ENCODE data around the gene ABCA5. TPM values are rescaled to one million over a fixed set of nuclear protein-coding genes. Genes with fewer than 3 reads are reported as not detected.

ABCA5 gene
- total and polyA plus RNA-seq, 2 donors (not counting 3 experiments of a cell fraction or from before 2014, with no cell fraction given), result 9.3 to 23.2 TPM

DNA sequence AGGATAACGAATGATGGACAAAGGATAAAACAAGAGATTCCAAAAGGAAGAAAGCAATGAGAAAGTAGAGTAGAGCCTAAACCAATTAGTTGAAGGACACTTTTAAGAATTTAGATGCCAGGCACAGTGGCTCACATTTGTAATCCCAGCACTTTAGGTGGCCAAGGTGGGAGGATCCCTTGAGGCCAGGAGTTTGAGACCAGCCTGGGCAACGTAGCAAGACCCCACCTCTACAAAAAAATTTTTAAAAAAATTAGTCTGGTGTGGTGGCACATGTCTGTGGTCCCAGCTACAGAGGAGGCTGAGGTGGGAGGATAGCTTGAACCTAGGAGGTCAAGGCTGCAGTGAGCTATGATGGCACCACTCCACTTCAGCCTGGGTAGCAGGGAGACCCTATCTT lies 118.3 kb downstream of the ABCA5 start:
- Histone ChIP-seq H3K9me3 (replicated peaks; ENCODE audit: control insufficient read depth, insufficient read depth, low read length) (no peaks in the 10 kb centered on the region), H3K36me3 (ENCODE audit: control insufficient read depth in 2 of 2, extremely low read depth in 1 of 2, insufficient read depth in 2 of 2, low read length in 2 of 2) (no peaks in the 10 kb centered on the region), H3K9ac (replicated peaks; ENCODE audit: extremely low read depth, insufficient read depth, low read length) (no peak overlapping the region), H3K27ac (ENCODE audit: insufficient read depth, low read depth, low read length) (no peak overlapping the region), H3K27me3 (ENCODE audit: control insufficient read depth in 2 of 2, insufficient read depth in 2 of 2, low read length in 2 of 2) (no peaks in the 10 kb centered on the region), H3K9me1 (replicated peaks; ENCODE audit: control insufficient read depth, extremely low read depth, insufficient read depth, low read length) (no peaks in the 10 kb centered on the region), H4K20me1 (replicated peaks; ENCODE audit: control insufficient read depth, extremely low read depth, insufficient read depth, low read length) (no peaks in the 10 kb centered on the region), H3K79me2 (ENCODE audit: control insufficient read depth, insufficient read depth, low read length) (no peaks in the 10 kb centered on the region), H3K4me2 (ENCODE audit: insufficient read depth, low read length) (no peak overlapping the region), H2AFZ (ENCODE audit: low read depth, low read length) (no peak overlapping the region), H3K4me3 (replicated peaks in 1 of 3; ENCODE audit: insufficient read depth in 1 of 3, low read depth in 1 of 3, low read length in 3 of 3) (no peak overlapping the region), H3K4me1 (ENCODE audit: control insufficient read depth, extremely low read depth, insufficient read depth, low read length) (no peaks in the 10 kb centered on the region)
- no TSS peak for BruUV-seq (replicated peaks)
- DNase-seq (ENCODE audit: low read depth, low spot score), result no peak
- POLR2A ChIA-PET, result no interaction called here
- TF ChIP-seq, protein P1, sequence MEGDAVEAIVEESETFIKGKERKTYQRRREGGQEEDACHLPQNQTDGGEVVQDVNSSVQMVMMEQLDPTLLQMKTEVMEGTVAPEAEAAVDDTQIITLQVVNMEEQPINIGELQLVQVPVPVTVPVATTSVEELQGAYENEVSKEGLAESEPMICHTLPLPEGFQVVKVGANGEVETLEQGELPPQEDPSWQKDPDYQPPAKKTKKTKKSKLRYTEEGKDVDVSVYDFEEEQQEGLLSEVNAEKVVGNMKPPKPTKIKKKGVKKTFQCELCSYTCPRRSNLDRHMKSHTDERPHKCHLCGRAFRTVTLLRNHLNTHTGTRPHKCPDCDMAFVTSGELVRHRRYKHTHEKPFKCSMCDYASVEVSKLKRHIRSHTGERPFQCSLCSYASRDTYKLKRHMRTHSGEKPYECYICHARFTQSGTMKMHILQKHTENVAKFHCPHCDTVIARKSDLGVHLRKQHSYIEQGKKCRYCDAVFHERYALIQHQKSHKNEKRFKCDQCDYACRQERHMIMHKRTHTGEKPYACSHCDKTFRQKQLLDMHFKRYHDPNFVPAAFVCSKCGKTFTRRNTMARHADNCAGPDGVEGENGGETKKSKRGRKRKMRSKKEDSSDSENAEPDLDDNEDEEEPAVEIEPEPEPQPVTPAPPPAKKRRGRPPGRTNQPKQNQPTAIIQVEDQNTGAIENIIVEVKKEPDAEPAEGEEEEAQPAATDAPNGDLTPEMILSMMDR (IDR thresholded peaks at IDR 0.05; ENCODE audit: extremely low read depth in 1 of 2, insufficient read depth in 1 of 2, low read depth in 1 of 2, low read length in 2 of 2), result no peak
- TF ChIP-seq POLR2AphosphoS5 (IDR thresholded peaks at IDR 0.05; ENCODE audit: insufficient read depth, low read depth, low read length) (no peak), FOS (IDR thresholded peaks at IDR 0.05; ENCODE audit: borderline replicate concordance, insufficient read depth, low read length) (no peak), GATA2 (IDR thresholded peaks at IDR 0.05; ENCODE audit: insufficient read depth, insufficient read length, low read depth, low read length) (no peak), MYC (IDR thresholded peaks at IDR 0.05; ENCODE audit: low read depth, low read length) (no peak), JUN (IDR thresholded peaks at IDR 0.05; ENCODE audit: borderline replicate concordance, insufficient read depth, insufficient read length, low read depth) (no peak), POLR2A (IDR thresholded peaks at IDR 0.05; ENCODE audit: low read depth, low read length) (no peak)
- TF ChIP-seq, protein P2, sequence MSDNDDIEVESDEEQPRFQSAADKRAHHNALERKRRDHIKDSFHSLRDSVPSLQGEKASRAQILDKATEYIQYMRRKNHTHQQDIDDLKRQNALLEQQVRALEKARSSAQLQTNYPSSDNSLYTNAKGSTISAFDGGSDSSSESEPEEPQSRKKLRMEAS (IDR thresholded peaks at IDR 0.05; ENCODE audit: insufficient read depth, insufficient read length), result no peak
- CTCF ChIA-PET, result no interaction called here
- dilution Hi-C loops (cut with MboI; ENCODE audit: extremely low pct_ligation_motif_present, low sequenced_read_pairs) (no loop called here), intact Hi-C loops (cut with micrococcal nuclease) (no loop called here)
- no peak for FAIRE-seq
